ENCODE measurements around the gene ITFG1. TPM values are rescaled to one million over a fixed set of nuclear protein-coding genes. Genes with fewer than 3 reads are reported as not detected.

Gene ITFG1
- total and polyA plus RNA-seq, 11 donors, result 13.0 to 102 (median 70.1) TPM

- no peak for TF ChIP-seq POLR2A (IDR thresholded peaks at IDR 0.05)
- no peak for TF ChIP-seq CTCF (IDR thresholded peaks at IDR 0.05)
- ATAC-seq (no peak), DNase-seq (no peak)
- Histone ChIP-seq H3K27ac (no peak overlapping the region), H3K9me3 (no peaks in the 10 kb centered on the region), H3K4me3 (no peak overlapping the region), H3K4me1 (peaks cover 0 to 9% (median 0%) of the 10 kb centered on the region in 12 donors), H3K36me3 (peaks cover 0 to 14% (median 0%) of the 10 kb centered on the region in 9 donors), H3K27me3 (no peaks in the 10 kb centered on the region)
- intact Hi-C loops (cut with DNase I), result no loop called here
- 82 to 89% (median 86%) methylated on average over 6 of the region's 6 CpGs for WGBS, 4 donors
Observed at GRCh38 chr16:47230296-47230695, 230.6 kb downstream of the ITFG1 start.

GRCh38 chr16:47229053-47230050 lies 231.5 kb downstream of the ITFG1 start:
- no peak overlapping the region for H3K27ac ChIP-seq
- no peaks in the 10 kb centered on the region for H3K27me3 ChIP-seq
- WGBS, 4 donors, result 75 to 81% (median 79%) methylated on average over 7 of the region's 7 CpGs
- peaks cover 0 to 9% (median 0%) of the 10 kb centered on the region in 12 donors for H3K9me3 ChIP-seq
- intact Hi-C loops (cut with DNase I), result no loop called here
- ATAC-seq (peak in 2 of 4 donors; percentile 34 to 43), DNase-seq (no peak)
- TF ChIP-seq CTCF (IDR thresholded peaks at IDR 0.05) (no peak), POLR2A (IDR thresholded peaks at IDR 0.05) (no peak)
- no peak overlapping the region for H3K4me3 ChIP-seq
- H3K4me1 ChIP-seq, result peaks cover 0 to 9% (median 0%) of the 10 kb centered on the region in 12 donors
- H3K36me3 ChIP-seq, result peaks cover 0 to 10% (median 0%) of the 10 kb centered on the region in 9 donors

GRCh38 chr16:47228241-47228640 lies 232.6 kb downstream of the ITFG1 start:
- DNase-seq (no peak), ATAC-seq (no peak)
- WGBS, 4 donors, result 96 to 99% (median 98%) methylated on average over 7 of the region's 7 CpGs
- H3K36me3 ChIP-seq, result peaks cover 0 to 10% (median 0%) of the 10 kb centered on the region in 9 donors
- no peak for TF ChIP-seq CTCF (IDR thresholded peaks at IDR 0.05)
- no peak for TF ChIP-seq POLR2A (IDR thresholded peaks at IDR 0.05)
- H3K9me3 ChIP-seq, result peaks cover 0 to 12% (median 0%) of the 10 kb centered on the region in 12 donors
- peaks cover 0 to 9% (median 0%) of the 10 kb centered on the region in 12 donors for H3K4me1 ChIP-seq
- no peak overlapping the region for H3K4me3 ChIP-seq
- H3K27me3 ChIP-seq, result no peaks in the 10 kb centered on the region
- H3K27ac ChIP-seq, result no peak overlapping the region
- intact Hi-C loops (cut with DNase I), result no loop called here

- TF ChIP-seq CTCF (IDR thresholded peaks at IDR 0.05) (no peak), POLR2A (IDR thresholded peaks at IDR 0.05) (no peak)
- Histone ChIP-seq H3K4me3 (no peak overlapping the region), H3K36me3 (peaks cover 0 to 50% (median 27%) of the 10 kb centered on the region in 9 donors), H3K9me3 (peaks cover 0 to 15% (median 0%) of the 10 kb centered on the region in 12 donors), H3K27ac (no peak overlapping the region), H3K27me3 (no peaks in the 10 kb centered on the region), H3K4me1 (no peaks in the 10 kb centered on the region)
- DNase-seq (no peak), ATAC-seq (no peak)
- 91 to 97% (median 96%) methylated on average over 2 of the region's 2 CpGs for WGBS, 4 donors
- intact Hi-C loops (cut with DNase I), result no loop called here
Observed at GRCh38 chr16:47213761-47214440, 247.0 kb downstream of the ITFG1 start.

All from heart left ventricle (tissue), 16 donors.